B cell (primary cell): Measurements from ENCODE around the gene RRM1.

Source experiments
- EZH2 ChIP-seq: IDR thresholded peaks from 2 replicates; pipeline ENCODE4 v1.6.1; 2012; ENCODE audit warnings: borderline replicate concordance, low read depth, mild to moderate bottlenecking, moderate library complexity, low read length; ENCODE audit not compliant: insufficient read depth, poor library complexity, severe bottlenecking
- TF ChIP-seq, protein P1 (sequence below): fragments of 200-600 bp; IDR thresholded peaks from one replicate; pipeline ENCODE4 v1.8.0; 2022; ENCODE audit warnings: antibody characterized with exemption, mild to moderate bottlenecking

- TF ChIP-seq, protein P1, sequence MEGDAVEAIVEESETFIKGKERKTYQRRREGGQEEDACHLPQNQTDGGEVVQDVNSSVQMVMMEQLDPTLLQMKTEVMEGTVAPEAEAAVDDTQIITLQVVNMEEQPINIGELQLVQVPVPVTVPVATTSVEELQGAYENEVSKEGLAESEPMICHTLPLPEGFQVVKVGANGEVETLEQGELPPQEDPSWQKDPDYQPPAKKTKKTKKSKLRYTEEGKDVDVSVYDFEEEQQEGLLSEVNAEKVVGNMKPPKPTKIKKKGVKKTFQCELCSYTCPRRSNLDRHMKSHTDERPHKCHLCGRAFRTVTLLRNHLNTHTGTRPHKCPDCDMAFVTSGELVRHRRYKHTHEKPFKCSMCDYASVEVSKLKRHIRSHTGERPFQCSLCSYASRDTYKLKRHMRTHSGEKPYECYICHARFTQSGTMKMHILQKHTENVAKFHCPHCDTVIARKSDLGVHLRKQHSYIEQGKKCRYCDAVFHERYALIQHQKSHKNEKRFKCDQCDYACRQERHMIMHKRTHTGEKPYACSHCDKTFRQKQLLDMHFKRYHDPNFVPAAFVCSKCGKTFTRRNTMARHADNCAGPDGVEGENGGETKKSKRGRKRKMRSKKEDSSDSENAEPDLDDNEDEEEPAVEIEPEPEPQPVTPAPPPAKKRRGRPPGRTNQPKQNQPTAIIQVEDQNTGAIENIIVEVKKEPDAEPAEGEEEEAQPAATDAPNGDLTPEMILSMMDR = no peak
- no peak for TF ChIP-seq EZH2
These were observed 25.6 kb upstream of the RRM1 start for GRCh38 chr11:4068962-4069361.
